ENCODE measurements around the gene TCTN1.

Gene TCTN1

DNA sequence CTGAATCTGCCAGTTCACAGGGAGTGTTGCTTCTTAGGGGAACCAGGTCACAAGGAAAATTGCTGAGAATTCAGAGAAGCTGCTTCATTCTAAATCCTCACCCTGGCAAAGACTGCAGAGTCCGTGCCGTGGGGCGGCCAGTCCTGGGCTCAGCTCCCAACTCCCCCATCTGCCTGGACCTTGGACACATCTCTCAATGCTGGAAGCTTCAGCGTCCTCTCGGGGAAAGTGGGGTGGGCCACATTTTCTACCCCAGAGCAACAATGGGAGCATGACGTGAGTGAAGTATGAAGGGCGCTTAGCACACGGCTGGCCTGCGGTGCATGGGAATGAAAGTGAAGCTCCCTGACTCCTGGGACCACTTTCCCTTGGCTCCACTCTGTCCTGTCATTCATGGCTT lies 43.8 kb downstream of the TCTN1 start:
- TF ChIP-seq EZH2 (IDR thresholded peaks at IDR 0.05; ENCODE audit: borderline replicate concordance, low read length), result no peak
- TF ChIP-seq, protein P1, sequence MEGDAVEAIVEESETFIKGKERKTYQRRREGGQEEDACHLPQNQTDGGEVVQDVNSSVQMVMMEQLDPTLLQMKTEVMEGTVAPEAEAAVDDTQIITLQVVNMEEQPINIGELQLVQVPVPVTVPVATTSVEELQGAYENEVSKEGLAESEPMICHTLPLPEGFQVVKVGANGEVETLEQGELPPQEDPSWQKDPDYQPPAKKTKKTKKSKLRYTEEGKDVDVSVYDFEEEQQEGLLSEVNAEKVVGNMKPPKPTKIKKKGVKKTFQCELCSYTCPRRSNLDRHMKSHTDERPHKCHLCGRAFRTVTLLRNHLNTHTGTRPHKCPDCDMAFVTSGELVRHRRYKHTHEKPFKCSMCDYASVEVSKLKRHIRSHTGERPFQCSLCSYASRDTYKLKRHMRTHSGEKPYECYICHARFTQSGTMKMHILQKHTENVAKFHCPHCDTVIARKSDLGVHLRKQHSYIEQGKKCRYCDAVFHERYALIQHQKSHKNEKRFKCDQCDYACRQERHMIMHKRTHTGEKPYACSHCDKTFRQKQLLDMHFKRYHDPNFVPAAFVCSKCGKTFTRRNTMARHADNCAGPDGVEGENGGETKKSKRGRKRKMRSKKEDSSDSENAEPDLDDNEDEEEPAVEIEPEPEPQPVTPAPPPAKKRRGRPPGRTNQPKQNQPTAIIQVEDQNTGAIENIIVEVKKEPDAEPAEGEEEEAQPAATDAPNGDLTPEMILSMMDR (IDR thresholded peaks at IDR 0.05; ENCODE audit: low read length), result no peak
- peak overlapping the region; percentile 57; the same call in 1 of the 2 replicates for H3K9ac ChIP-seq (ENCODE audit: low read length)
- peak overlapping the region; percentile 73 for H3K27ac ChIP-seq (ENCODE audit: low read depth, low read length, poor library complexity, severe bottlenecking)
- no peaks in the 10 kb centered on the region for H3F3A ChIP-seq (ENCODE audit: insufficient read depth, low read length)
- no peaks in the 10 kb centered on the region for H3K9me3 ChIP-seq (ENCODE audit: low read length)
- peaks cover 6% of the 10 kb centered on the region; the same call in 1 of the 2 replicates for H3K79me2 ChIP-seq (ENCODE audit: insufficient read depth, low read length)
- no peaks in the 10 kb centered on the region for H3K9me2 ChIP-seq (ENCODE audit: low read depth, low read length)
- peak overlapping the region; percentile 85 for H3K4me2 ChIP-seq (ENCODE audit: low read length)
- H3K36me3 ChIP-seq (ENCODE audit: insufficient read depth, low read length), result peaks cover 42% of the 10 kb centered on the region
- no peak overlapping the region for H2AFZ ChIP-seq (ENCODE audit: low read length)
- no peaks in the 10 kb centered on the region for H3K27me3 ChIP-seq (ENCODE audit: insufficient read depth, low read length)
- peaks cover 67% of the 10 kb centered on the region for H3K4me1 ChIP-seq (ENCODE audit: insufficient read depth, low read length, severe bottlenecking)
- H3K4me3 ChIP-seq (ENCODE audit: low read depth, low read length, poor library complexity, severe bottlenecking), result no peak overlapping the region
- no peaks in the 10 kb centered on the region for H4K20me1 ChIP-seq (ENCODE audit: insufficient read depth, low read length)

DNA sequence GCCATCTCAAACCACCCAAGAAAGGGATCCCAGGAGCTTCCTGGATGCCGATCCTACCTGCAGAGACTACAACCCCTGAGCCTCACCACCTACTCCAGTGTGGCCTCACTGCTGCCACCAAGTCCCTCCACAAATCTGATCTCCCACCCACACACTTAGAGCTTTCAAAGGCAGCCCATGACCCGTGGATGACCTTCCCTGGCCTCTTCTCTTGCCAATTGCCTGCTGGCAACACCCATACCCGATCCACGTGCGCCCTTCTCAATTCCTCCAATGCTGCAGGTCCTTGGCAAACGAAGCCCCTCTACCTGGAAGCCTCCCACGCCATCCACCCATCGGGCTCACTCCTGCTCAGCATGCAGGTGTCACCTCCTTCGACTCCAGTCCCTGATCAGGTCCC lies 44.3 kb downstream of the TCTN1 start:
- Histone ChIP-seq H3K4me2 (ENCODE audit: low read length) (peak overlapping the region; percentile 85), H3K27ac (ENCODE audit: low read depth, low read length, poor library complexity, severe bottlenecking) (peak overlapping the region; percentile 73), H4K20me1 (ENCODE audit: insufficient read depth, low read length) (no peaks in the 10 kb centered on the region), H3K9ac (ENCODE audit: low read length) (peak overlapping the region; percentile 57), H3K9me3 (ENCODE audit: low read length) (no peaks in the 10 kb centered on the region), H3K27me3 (ENCODE audit: insufficient read depth, low read length) (no peaks in the 10 kb centered on the region), H3K79me2 (ENCODE audit: insufficient read depth, low read length) (peaks cover 6% of the 10 kb centered on the region; the same call in 1 of the 2 replicates), H3K9me2 (ENCODE audit: low read depth, low read length) (no peaks in the 10 kb centered on the region), H3K36me3 (ENCODE audit: insufficient read depth, low read length) (peaks cover 39% of the 10 kb centered on the region), H3K4me3 (ENCODE audit: low read depth, low read length, poor library complexity, severe bottlenecking) (peak overlapping the region; percentile 32), H2AFZ (ENCODE audit: low read length) (no peak overlapping the region), H3K4me1 (ENCODE audit: insufficient read depth, low read length, severe bottlenecking) (peaks cover 67% of the 10 kb centered on the region), H3F3A (ENCODE audit: insufficient read depth, low read length) (no peaks in the 10 kb centered on the region)
- TF ChIP-seq EZH2 (IDR thresholded peaks at IDR 0.05; ENCODE audit: borderline replicate concordance, low read length), result no peak
- TF ChIP-seq, protein P1 (IDR thresholded peaks at IDR 0.05; ENCODE audit: low read length), result no peak

DNA sequence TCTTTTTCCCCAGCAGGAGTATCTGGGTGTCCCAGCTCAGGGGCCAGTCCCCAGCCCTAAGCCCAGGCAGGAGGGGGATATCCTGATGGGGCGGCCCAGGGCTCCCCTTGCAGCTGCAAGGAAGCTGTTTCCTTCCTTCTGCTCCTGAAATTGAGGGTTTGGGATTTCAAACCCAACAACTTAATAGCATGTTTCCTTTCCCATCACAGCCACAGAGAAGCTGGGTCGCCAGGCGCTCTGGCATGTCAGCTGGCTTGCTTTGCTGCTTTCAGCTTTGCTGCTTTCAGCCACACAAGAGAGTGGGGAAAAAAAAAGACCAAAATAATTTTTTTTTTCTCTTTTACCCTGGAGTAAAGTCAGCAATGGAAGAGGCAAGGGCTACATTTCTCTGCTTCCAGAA lies 44.9 kb downstream of the TCTN1 start:
- H3K79me2 ChIP-seq (ENCODE audit: insufficient read depth, low read length), result peaks cover 6% of the 10 kb centered on the region; the same call in 1 of the 2 replicates
- peak overlapping the region; percentile 57 for H3K9ac ChIP-seq (ENCODE audit: low read length)
- peaks cover 38% of the 10 kb centered on the region for H3K36me3 ChIP-seq (ENCODE audit: insufficient read depth, low read length)
- peak overlapping the region; percentile 73 for H3K27ac ChIP-seq (ENCODE audit: low read depth, low read length, poor library complexity, severe bottlenecking)
- no peaks in the 10 kb centered on the region for H3K9me3 ChIP-seq (ENCODE audit: low read length)
- H4K20me1 ChIP-seq (ENCODE audit: insufficient read depth, low read length), result no peaks in the 10 kb centered on the region
- H3K4me1 ChIP-seq (ENCODE audit: insufficient read depth, low read length, severe bottlenecking), result peaks cover 64% of the 10 kb centered on the region
- H3K4me2 ChIP-seq (ENCODE audit: low read length), result peak overlapping the region; percentile 85
- no peak overlapping the region for H2AFZ ChIP-seq (ENCODE audit: low read length)
- no peak for TF ChIP-seq EZH2 (IDR thresholded peaks at IDR 0.05; ENCODE audit: borderline replicate concordance, low read length)
- TF ChIP-seq, protein P1 (IDR thresholded peaks at IDR 0.05; ENCODE audit: low read length), result no peak
- H3F3A ChIP-seq (ENCODE audit: insufficient read depth, low read length), result no peaks in the 10 kb centered on the region
- H3K27me3 ChIP-seq (ENCODE audit: insufficient read depth, low read length), result no peaks in the 10 kb centered on the region
- H3K4me3 ChIP-seq (ENCODE audit: low read depth, low read length, poor library complexity, severe bottlenecking), result peak overlapping the region; percentile 32
- H3K9me2 ChIP-seq (ENCODE audit: low read depth, low read length), result no peaks in the 10 kb centered on the region
